A673 (cell line): ENCODE measurements around the gene MOBP. TPM values are rescaled to one million over a fixed set of nuclear protein-coding genes. Genes with fewer than 3 reads are reported as not detected.

ENCODE experiments used
- BruUV-seq: library from RNA; stranded (reverse); fragments of 400-500 nt; replicated peaks from 2 replicates; lab custom pipeline; 2021; lab: Mats Ljungman, UMichigan
- CTCF ChIA-PET: fragments of 300-600 bp; sonication (Branson Sonifier 250); formaldehyde crosslinking; loops from one replicate; lab custom pipeline; 2022; ENCODE audit warnings: antibody characterized with exemption; lab: Charles Lee
- POLR2A ChIA-PET: fragments of 300-600 bp; sonication (Branson Sonifier 250); formaldehyde crosslinking; loops from one replicate; lab custom pipeline; 2022; ENCODE audit warnings: antibody characterized with exemption; ENCODE audit not compliant: low non-redundant PET; lab: Charles Lee
- DNase-seq: peaks from one replicate; pipeline ENCODE4 v3.0.0-alpha.2; 2015; ENCODE audit warnings: low spot score
- H3K27ac ChIP-seq: fragments of 200-600 bp; sonication (generic); 2 replicates; pipeline ENCODE4 v1.5.1; 2016; ENCODE audit warnings: mixed run types, low read depth, mild to moderate bottlenecking, mixed read lengths, antibody characterized with exemption, low read length; ENCODE audit not compliant: poor library complexity, severe bottlenecking
- H3K27me3 ChIP-seq: fragments of 200-600 bp; sonication (generic); replicated peaks from 2 replicates; pipeline ENCODE4 v1.6.1; 2017; ENCODE audit warnings: mixed run types, low read depth, mild to moderate bottlenecking, mixed read lengths, antibody characterized with exemption, low read length; ENCODE audit not compliant: insufficient read depth, poor library complexity
- H3K36me3 ChIP-seq: fragments of 200-600 bp; sonication (generic); 2 replicates; pipeline ENCODE4 v1.6.1; 2016; ENCODE audit warnings: mixed run types, mild to moderate bottlenecking, mixed read lengths, antibody characterized with exemption, low read length; ENCODE audit not compliant: insufficient read depth, poor library complexity, severe bottlenecking
- H3K4me1 ChIP-seq: fragments of 200-600 bp; sonication (generic); 2 replicates; pipeline ENCODE4 v1.6.1; 2017; ENCODE audit warnings: mixed run types, mild to moderate bottlenecking, mixed read lengths, antibody characterized with exemption, low read length; ENCODE audit not compliant: insufficient read depth, poor library complexity, severe bottlenecking
- H3K4me3 ChIP-seq: fragments of 200-600 bp; sonication (generic); 2 replicates; pipeline ENCODE4 v1.5.1; 2016; ENCODE audit warnings: low read depth, mixed run types, mild to moderate bottlenecking, mixed read lengths, low read length; ENCODE audit not compliant: poor library complexity, severe bottlenecking
- H3K9me3 ChIP-seq: fragments of 200-600 bp; sonication (generic); 2 replicates; pipeline ENCODE4 v1.6.1; 2016; ENCODE audit warnings: mixed run types, low read depth, mild to moderate bottlenecking, mixed read lengths, antibody characterized with exemption, low read length; ENCODE audit not compliant: poor library complexity, severe bottlenecking
- CTCF ChIP-seq: fragments of 300-800, 200-600 bp; sonication (generic); conservative IDR thresholded peaks from 2 replicates; pipeline ENCODE4 v1.5.1; 2017; ENCODE audit warnings: low read depth, mild to moderate bottlenecking, antibody characterized with exemption, low read length, moderate library complexity, mixed read lengths
- EZH2 ChIP-seq: fragments of 200-600 bp; sonication (generic); IDR thresholded peaks from 2 replicates; pipeline ENCODE4 v1.6.1; 2017; ENCODE audit warnings: borderline replicate concordance, low read depth, mild to moderate bottlenecking, mixed read lengths, antibody characterized with exemption, low read length; ENCODE audit not compliant: poor library complexity, severe bottlenecking
- intact Hi-C: fragments of 100-400 bp; cut with micrococcal nuclease; formaldehyde crosslinking; loops from one replicate; pipeline ENCODE4 v1.10.0; 2022; ENCODE audit not compliant: unreplicated experiment
- total RNA-seq: library from RNA; stranded (reverse); gene quantifications from 2 replicates; pipeline ENCODE4 v1.2.3, GENCODE V29; 2021

The MOBP gene
- total RNA-seq, 1 experiment from 2014 or later, result 0.19 TPM

- no peak for TF ChIP-seq EZH2
- no peak for TF ChIP-seq CTCF
- Histone ChIP-seq H3K9me3 (no peaks in the 10 kb centered on the region), H3K36me3 (no peaks in the 10 kb centered on the region), H3K27me3 (no peaks in the 10 kb centered on the region), H3K4me3 (no peak overlapping the region), H3K27ac (no peak overlapping the region), H3K4me1 (no peaks in the 10 kb centered on the region)
- ChIA-PET CTCF (no interaction called here), POLR2A (no interaction called here)
- DNase-seq, result no peak
- BruUV-seq, result no TSS peak
- intact Hi-C loops, result no loop called here
Measured at GRCh38 chr3:39491733-39492350, 24.4 kb downstream of the MOBP start.

GRCh38 chr3:39494781-39495180 is 27.3 kb downstream of the MOBP start:
- TF ChIP-seq CTCF (no peak), EZH2 (no peak)
- POLR2A ChIA-PET, result no interaction called here
- H3K9me3 ChIP-seq, result no peaks in the 10 kb centered on the region
- intact Hi-C loops, result no loop called here
- H3K27me3 ChIP-seq, result no peaks in the 10 kb centered on the region
- no peak for DNase-seq
- H3K4me3 ChIP-seq, result no peak overlapping the region
- H3K36me3 ChIP-seq, result no peaks in the 10 kb centered on the region
- no peaks in the 10 kb centered on the region for H3K4me1 ChIP-seq
- BruUV-seq, result no TSS peak
- H3K27ac ChIP-seq, result no peak overlapping the region
- CTCF ChIA-PET, result no interaction called here

GRCh38 chr3:39497753-39498152 is 30.3 kb downstream of the MOBP start:
- H3K4me1 ChIP-seq, result no peaks in the 10 kb centered on the region
- TF ChIP-seq CTCF (no peak), EZH2 (no peak)
- no peak overlapping the region for H3K4me3 ChIP-seq
- no peaks in the 10 kb centered on the region for H3K36me3 ChIP-seq
- ChIA-PET POLR2A (no interaction called here), CTCF (no interaction called here)
- no peaks in the 10 kb centered on the region for H3K9me3 ChIP-seq
- no peak overlapping the region for H3K27ac ChIP-seq
- no TSS peak for BruUV-seq
- peaks cover 19% of the 10 kb centered on the region for H3K27me3 ChIP-seq
- intact Hi-C loops, result loop anchor here (1.0 kb wide), 2 partner anchors 49 to 80 kb away; no protein-coding TSS in a partner anchor
- DNase-seq, result no peak
